Measurements from ENCODE around the gene A1CF.

DNA sequence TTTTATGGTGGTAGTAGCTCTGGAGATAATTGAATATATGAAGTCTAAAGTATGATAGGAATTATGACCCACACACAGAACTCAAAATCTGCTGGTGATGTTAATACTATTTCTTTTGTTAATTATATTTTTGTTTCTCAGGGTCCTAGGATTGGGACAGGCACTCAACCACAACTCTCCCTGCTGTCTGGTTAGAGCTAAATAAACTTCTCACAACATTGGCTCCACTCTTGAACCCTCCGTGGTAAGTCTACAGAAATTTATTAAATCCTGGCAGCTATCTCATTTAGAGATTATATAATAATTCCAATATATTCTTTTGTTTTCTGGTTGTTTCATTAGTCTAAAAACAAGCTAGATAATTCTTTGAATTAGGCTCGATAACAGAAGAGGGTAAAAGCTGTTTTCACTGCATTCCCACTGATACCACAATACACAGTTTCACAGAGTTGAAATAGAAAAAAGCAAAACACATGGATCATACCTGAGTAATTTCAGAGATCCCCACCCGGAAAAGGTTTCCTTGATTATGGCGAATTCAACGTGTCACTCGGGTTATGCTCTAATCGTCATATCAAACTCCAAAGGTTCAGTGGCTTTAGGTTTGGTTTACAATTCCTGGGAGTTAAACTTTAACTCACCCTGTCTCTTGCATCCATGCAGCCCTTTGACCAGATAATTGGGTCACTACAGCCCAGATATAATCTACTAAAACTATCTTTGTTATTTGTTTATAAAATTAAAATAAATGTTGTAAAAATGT lies at the start of gene A1CF:
- TF ChIP-seq, protein P1, sequence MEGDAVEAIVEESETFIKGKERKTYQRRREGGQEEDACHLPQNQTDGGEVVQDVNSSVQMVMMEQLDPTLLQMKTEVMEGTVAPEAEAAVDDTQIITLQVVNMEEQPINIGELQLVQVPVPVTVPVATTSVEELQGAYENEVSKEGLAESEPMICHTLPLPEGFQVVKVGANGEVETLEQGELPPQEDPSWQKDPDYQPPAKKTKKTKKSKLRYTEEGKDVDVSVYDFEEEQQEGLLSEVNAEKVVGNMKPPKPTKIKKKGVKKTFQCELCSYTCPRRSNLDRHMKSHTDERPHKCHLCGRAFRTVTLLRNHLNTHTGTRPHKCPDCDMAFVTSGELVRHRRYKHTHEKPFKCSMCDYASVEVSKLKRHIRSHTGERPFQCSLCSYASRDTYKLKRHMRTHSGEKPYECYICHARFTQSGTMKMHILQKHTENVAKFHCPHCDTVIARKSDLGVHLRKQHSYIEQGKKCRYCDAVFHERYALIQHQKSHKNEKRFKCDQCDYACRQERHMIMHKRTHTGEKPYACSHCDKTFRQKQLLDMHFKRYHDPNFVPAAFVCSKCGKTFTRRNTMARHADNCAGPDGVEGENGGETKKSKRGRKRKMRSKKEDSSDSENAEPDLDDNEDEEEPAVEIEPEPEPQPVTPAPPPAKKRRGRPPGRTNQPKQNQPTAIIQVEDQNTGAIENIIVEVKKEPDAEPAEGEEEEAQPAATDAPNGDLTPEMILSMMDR (IDR thresholded peaks at IDR 0.05) = no peak
- TF ChIP-seq POLR2A (IDR thresholded peaks at IDR 0.05) (no peak), EP300 (IDR thresholded peaks at IDR 0.05) (no peak)
